Fibroblast of the aortic adventitia (primary cell): ENCODE results near the gene ACOT7. TPM values are rescaled to one million over a fixed set of nuclear protein-coding genes. Genes with fewer than 3 reads are reported as not detected.

Experiments
- DNase-seq: peaks from one replicate; pipeline ENCODE4 v3.0.0-alpha.2; 2010; ENCODE audit warnings: low read depth
- H3K4me3 ChIP-seq: 2 replicates; pipeline ENCODE4 v1.5.1; 2011; ENCODE audit warnings: low read depth, mild to moderate bottlenecking, control low read depth, low read length, moderate library complexity
- CTCF ChIP-seq: IDR thresholded peaks from 2 replicates; pipeline ENCODE4 v1.5.1; 2011; ENCODE audit warnings: mild to moderate bottlenecking, low read length, control low read depth, inconsistent platforms; ENCODE audit not compliant: insufficient read depth
- total RNA-seq: library from RNA; depleted of rRNA; stranded (reverse); fragments of >200 nt; gene quantifications from 2 replicates; pipeline ENCODE4 v1.2.3, GENCODE V29; 2012; ENCODE audit warnings: low replicate concordance

The ACOT7 gene
- total RNA-seq, 1 donor, result 16.0 TPM

- no peak for TF ChIP-seq CTCF
- H3K4me3 ChIP-seq, result no peak overlapping the region
These were observed 94.6 kb downstream of the ACOT7 start for GRCh38 chr1:6298940-6299465.

GRCh38 chr1:6298530-6298929, 95.0 kb downstream of the ACOT7 start:
- no peak overlapping the region for H3K4me3 ChIP-seq
- DNase-seq, result no peak
- no peak for TF ChIP-seq CTCF

More at GRCh38 chr1:6298940-6299465, 94.6 kb downstream of the ACOT7 start:
- DNase-seq, result no peak

- DNase-seq, result no peak
- no peak for TF ChIP-seq CTCF
- H3K4me3 ChIP-seq, result no peak overlapping the region
These were observed 97.7 kb downstream of the ACOT7 start for GRCh38 chr1:6295910-6296309.

DNA sequence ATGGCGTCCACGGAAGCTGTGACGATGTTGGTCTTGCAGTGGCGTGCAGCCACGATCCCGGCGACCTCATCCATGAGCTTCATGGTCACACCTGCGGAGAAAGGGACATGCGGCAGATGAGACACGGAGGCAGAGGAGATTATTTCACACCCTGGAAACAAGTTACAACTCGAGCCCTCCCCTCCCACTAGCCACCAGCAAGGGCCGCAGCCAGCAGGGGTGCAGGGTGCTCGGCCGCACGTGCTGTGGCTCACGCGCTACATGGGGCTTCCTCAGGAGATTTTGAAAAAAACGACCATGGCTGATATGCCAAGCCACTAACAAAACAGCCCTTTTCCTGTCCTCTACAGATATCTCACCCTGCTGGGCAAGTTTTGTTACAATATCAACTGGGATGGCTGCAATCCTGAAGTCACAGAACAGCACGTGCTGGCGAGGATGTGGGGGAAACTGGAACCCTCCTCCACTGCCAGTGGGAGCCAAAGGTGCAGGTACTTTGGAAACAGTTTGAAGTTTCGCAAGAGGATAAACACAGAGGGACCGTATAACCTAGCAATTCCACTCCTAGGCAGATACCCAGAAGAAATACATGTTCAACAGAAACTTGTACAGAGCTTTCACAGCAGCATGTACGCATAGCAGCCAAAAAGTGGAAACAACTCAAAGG, 98.5 kb downstream of the ACOT7 start:
- TF ChIP-seq CTCF, result no peak
- no peak overlapping the region for H3K4me3 ChIP-seq
- no peak for DNase-seq

DNA sequence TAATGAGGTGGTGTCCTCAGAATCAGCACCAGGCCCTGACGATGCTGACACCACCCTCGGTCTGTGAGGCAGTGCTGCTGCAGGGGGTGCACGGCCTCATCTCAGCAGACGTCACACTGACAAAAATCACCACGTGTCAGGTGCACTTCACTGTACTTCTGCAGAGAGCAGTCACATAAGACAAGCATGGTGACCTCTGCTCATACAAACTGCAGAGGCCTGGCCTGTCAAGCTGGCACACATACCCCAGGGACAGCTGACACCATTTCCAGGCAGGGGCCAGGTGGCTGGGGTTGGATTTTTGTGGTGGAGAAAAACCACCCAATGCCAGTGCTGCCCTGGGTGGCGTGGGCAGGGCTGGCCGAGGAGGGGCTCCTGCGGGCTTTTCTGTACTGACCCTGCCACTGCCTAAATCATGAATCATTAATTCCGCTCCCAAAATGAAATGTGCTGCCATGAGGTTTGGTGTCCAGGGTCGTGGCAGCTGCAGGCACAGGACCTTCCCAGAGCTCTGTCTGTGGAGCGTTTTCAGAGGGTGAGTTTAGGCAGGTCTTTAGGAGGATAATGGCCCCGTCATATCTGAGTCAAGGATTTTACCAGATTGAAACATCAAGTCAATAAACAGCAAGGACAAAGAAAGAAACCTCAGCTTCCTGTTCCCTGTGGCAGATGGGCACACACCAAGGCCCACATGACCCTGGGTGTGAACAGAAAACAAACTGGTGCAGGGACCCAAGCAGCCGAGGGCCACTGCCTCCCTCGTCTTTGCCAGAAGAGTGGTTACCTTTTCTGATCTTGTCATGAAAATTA, 99.3 kb downstream of the ACOT7 start:
- H3K4me3 ChIP-seq, result no peak overlapping the region
- DNase-seq, result no peak
- no peak for TF ChIP-seq CTCF

DNA sequence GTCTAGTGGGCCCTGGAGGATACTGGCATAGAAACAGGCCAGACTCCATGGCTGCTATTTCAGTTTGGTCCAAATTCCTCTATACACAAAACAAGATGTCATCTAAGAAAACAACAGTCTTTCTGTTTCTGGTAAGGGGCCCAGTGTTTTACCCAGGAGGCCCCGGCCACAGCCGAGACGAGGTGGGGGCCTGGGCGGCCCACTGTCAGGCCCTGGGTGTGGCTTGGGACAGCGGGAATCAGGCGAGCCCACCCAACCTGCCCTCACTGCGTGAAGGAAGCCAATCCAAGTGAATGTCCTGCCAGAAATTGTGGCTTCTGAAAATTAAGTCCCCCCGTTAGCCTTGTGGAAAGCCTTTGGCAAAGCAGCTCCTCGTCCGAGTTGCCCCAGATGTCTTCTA, 101.5 kb downstream of the ACOT7 start:
- no peak overlapping the region for H3K4me3 ChIP-seq
- DNase-seq, result no peak
- no peak for TF ChIP-seq CTCF
